HCT116 (cell line): ENCODE measurements around the gene PPFIBP1. TPM values are rescaled to one million over a fixed set of nuclear protein-coding genes. Genes with fewer than 3 reads are reported as not detected.

ENCODE experiments used
- ATAC-seq: fragments of 200-7000 bp; cut with Tn5 transposase; 2 replicates; pipeline ENCODE4 v1.9.1; 2020; ENCODE audit warnings: mild to moderate bottlenecking, moderate library complexity
- BruUV-seq: library from RNA; stranded (reverse); fragments of 400-500 nt; replicated peaks from 2 replicates; lab custom pipeline; 2021; lab: Mats Ljungman, UMichigan
- CTCF ChIA-PET: fragments of 300-600 bp; sonication (Branson Sonifier 250); formaldehyde crosslinking; loops from one replicate; lab custom pipeline; 2021; ENCODE audit warnings: antibody characterized with exemption; lab: Charles Lee
- POLR2A ChIA-PET: fragments of 300-600, 350-600 bp; sonication (Branson Sonifier 250); formaldehyde crosslinking; loops from one replicate; lab custom pipeline; 2021; ENCODE audit warnings: antibody characterized with exemption; lab: Charles Lee
- RAD21 ChIA-PET, 2 experiments: fragments of 300-600 bp; sonication (Branson Sonifier 250); formaldehyde crosslinking; loops; one replicate each; lab custom pipeline; 2023; ENCODE audit warnings: low total read pairs in 2 of 2; ENCODE audit not compliant: uncharacterized antibody in 2 of 2, unreplicated experiment in 2 of 2, low non-redundant PET in 1 of 2; lab: Charles Lee
- DNase-seq: peaks from one replicate; pipeline ENCODE4 v3.0.0-alpha.2; 2010; ENCODE audit warnings: low read depth, low spot score
- H2AFZ ChIP-seq: fragments of 200-600 bp; shearing (Covaris generic), sonication (generic); 2 replicates; pipeline ENCODE4 v1.6.1; 2017; ENCODE audit warnings: low read depth, mixed run types, mixed read lengths, antibody characterized with exemption, low read length; ENCODE audit not compliant: poor library complexity, severe bottlenecking
- H3K27ac ChIP-seq: 2 replicates; pipeline ENCODE4 v1.5.1; 2012; ENCODE audit warnings: low read depth, low read length
- H3K27me3 ChIP-seq: fragments of 200-600 bp; sonication (generic); 2 replicates; pipeline ENCODE4 v1.6.1; 2016; ENCODE audit warnings: mixed run types, low read length, mixed read lengths; ENCODE audit not compliant: insufficient read depth
- H3K36me3 ChIP-seq, 2 experiments: fragments of 200-500 bp in 1 of 2; fragments of 200-600 bp in 1 of 2; sonication (Bioruptor generic) in 1 of 2; sonication (generic) in 1 of 2; 2 replicates each; pipeline versions ENCODE4 v1.5.1 to v1.6.1; 2014 to 2016; ENCODE audit warnings: low read length in 2 of 2, inconsistent platforms in 1 of 2, mixed read lengths in 1 of 2, mixed run types in 1 of 2; ENCODE audit not compliant: insufficient read depth in 2 of 2, control insufficient read depth in 1 of 2
- H3K4me1 ChIP-seq, 2 experiments: fragments of 200-600 bp in 1 of 2; sonication (generic) in 1 of 2; 2 replicates each; pipeline versions ENCODE4 v1.5.1 to v1.6.1; 2012 to 2017; ENCODE audit warnings: low read length in 2 of 2, inconsistent platforms in 1 of 2, mild to moderate bottlenecking in 1 of 2, mixed read lengths in 1 of 2, mixed run types in 1 of 2, moderate library complexity in 1 of 2; ENCODE audit not compliant: insufficient read depth in 2 of 2, control insufficient read depth in 1 of 2
- H3K4me2 ChIP-seq: fragments of 200-600 bp; sonication (generic); 2 replicates; pipeline ENCODE4 v1.6.1; 2017; ENCODE audit warnings: mixed run types, low read length, mixed read lengths
- H3K4me3 ChIP-seq, 2 experiments: fragments of 200-600 bp in 1 of 2; sonication (generic) in 1 of 2; replicated peaks in 1 of 2; 2 replicates each; pipeline ENCODE4 v1.5.1; 2011 to 2016; ENCODE audit warnings: low read length in 2 of 2, control low read depth in 1 of 2, low read depth in 1 of 2, mild to moderate bottlenecking in 1 of 2, mixed read lengths in 1 of 2, mixed run types in 1 of 2
- H3K79me2 ChIP-seq: fragments of 200-600 bp; sonication (generic); 2 replicates; pipeline ENCODE4 v1.6.1; 2017; ENCODE audit warnings: mild to moderate bottlenecking, mixed run types, low read length, moderate library complexity, mixed read lengths; ENCODE audit not compliant: insufficient read depth
- H3K9ac ChIP-seq: fragments of 200-600 bp; sonication (generic); 2 replicates; pipeline ENCODE4 v1.6.1; 2016; ENCODE audit warnings: low read length, mixed read lengths
- H3K9me2 ChIP-seq: fragments of 200-600 bp; sonication (generic), shearing (Covaris generic); 2 replicates; pipeline ENCODE4 v1.6.1; 2017; ENCODE audit warnings: mixed run types, mild to moderate bottlenecking, moderate library complexity; ENCODE audit not compliant: insufficient read depth
- H3K9me3 ChIP-seq, 2 experiments: fragments of 200-500 bp in 1 of 2; fragments of 200-600 bp in 1 of 2; sonication (Bioruptor generic) in 1 of 2; sonication (generic) in 1 of 2; 2 replicates each; pipeline ENCODE4 v1.6.1; 2014 to 2017; ENCODE audit warnings: low read length in 2 of 2, mixed read lengths in 2 of 2, inconsistent platforms in 1 of 2, low read depth in 1 of 2, mild to moderate bottlenecking in 1 of 2, mixed run types in 1 of 2, moderate library complexity in 1 of 2; ENCODE audit not compliant: control insufficient read depth in 1 of 2, insufficient read depth in 1 of 2
- H4K20me1 ChIP-seq: fragments of 200-600 bp; sonication (generic), shearing (Covaris generic); 2 replicates; pipeline ENCODE4 v1.6.1; 2017; ENCODE audit warnings: mixed run types, mild to moderate bottlenecking, moderate library complexity; ENCODE audit not compliant: insufficient read depth
- CBX3 ChIP-seq: IDR thresholded peaks from 2 replicates; pipeline ENCODE4 v1.6.1; 2012; ENCODE audit warnings: low read depth
- CEBPB ChIP-seq: IDR thresholded peaks from 2 replicates; pipeline ENCODE4 v1.6.1; 2012; ENCODE audit warnings: low read depth
- EGR1 ChIP-seq: IDR thresholded peaks from 2 replicates; pipeline ENCODE4 v1.6.1; 2012; ENCODE audit warnings: low read depth
- EZH2phosphoT487 ChIP-seq: fragments of 200-600 bp; IDR thresholded peaks from 2 replicates; pipeline ENCODE4 v1.6.1; 2018; ENCODE audit warnings: antibody characterized with exemption, borderline replicate concordance
- FOSL1 ChIP-seq: IDR thresholded peaks from 2 replicates; pipeline ENCODE4 v1.6.1; 2012; ENCODE audit warnings: low read depth
- POLR2AphosphoS5 ChIP-seq: IDR thresholded peaks from 2 replicates; pipeline ENCODE4 v1.6.1; 2011; ENCODE audit warnings: mild to moderate bottlenecking, low read depth, low read length, moderate library complexity
- REST ChIP-seq: IDR thresholded peaks from 2 replicates; pipeline ENCODE4 v1.6.1; 2012; ENCODE audit warnings: low read depth
- SP1 ChIP-seq: IDR thresholded peaks from 2 replicates; pipeline ENCODE4 v1.6.1; 2012; ENCODE audit warnings: low read depth
- SRF ChIP-seq: IDR thresholded peaks from 2 replicates; pipeline ENCODE4 v1.6.1; 2012; ENCODE audit warnings: low read depth
- ZBTB33 ChIP-seq: IDR thresholded peaks from 2 replicates; pipeline ENCODE4 v1.6.1; 2011; ENCODE audit warnings: mild to moderate bottlenecking, low read length, moderate library complexity; ENCODE audit not compliant: insufficient replicate concordance; ENCODE audit errors: extremely low read depth
- ZFX ChIP-seq: fragments of 450-650 bp; IDR thresholded peaks from 2 replicates; pipeline ENCODE4 v1.6.1; 2017
- ZNF274 ChIP-seq: fragments of 200-500 bp; sonication (Bioruptor generic); IDR thresholded peaks from 2 replicates; pipeline ENCODE4 v1.6.1; 2014; ENCODE audit warnings: mild to moderate bottlenecking, low read depth, low read length, inconsistent platforms
- intact Hi-C: fragments of 100-400 bp; cut with micrococcal nuclease; formaldehyde crosslinking; loops from 2 replicates; pipeline ENCODE4 v1.10.0; 2022
- total RNA-seq: library from RNA; stranded (reverse); gene quantifications from one replicate; pipeline ENCODE4 v1.2.1, GENCODE V29; 2021; ENCODE audit not compliant: unreplicated experiment
- TF ChIP-seq, protein P1 (sequence below), 3 experiments: fragments of 200-600 bp in 1 of 3; sonication (generic) in 1 of 3; IDR thresholded peaks in 2 of 3; conservative IDR thresholded peaks in 1 of 3; 2 replicates each; pipeline ENCODE4 v1.5.1; 2012 to 2017; ENCODE audit warnings: low read depth in 2 of 3, low read length in 2 of 3, antibody characterized with exemption in 1 of 3, borderline replicate concordance in 1 of 3, control low read depth in 1 of 3, mild to moderate bottlenecking in 1 of 3, mixed read lengths in 1 of 3, mixed run types in 1 of 3, moderate library complexity in 1 of 3; ENCODE audit not compliant: insufficient read depth in 1 of 3
- TF ChIP-seq, protein P2 (sequence below): IDR thresholded peaks from 2 replicates; pipeline ENCODE4 v1.6.1; 2012

Gene PPFIBP1
- total RNA-seq, 1 experiment from 2014 or later, result 102 TPM

- ChIA-PET CTCF (no interaction called here), RAD21 (no interaction called here)
- H3K4me3 ChIP-seq, result no peak overlapping the region
- H3K36me3 ChIP-seq, result peaks cover 0 to under 1% of the 10 kb centered on the region in 2 experiments; a peak in 2 of 4 replicates
- peaks cover 29 to 31% of the 10 kb centered on the region in 2 experiments for H3K4me1 ChIP-seq
- no peak overlapping the region for H3K4me2 ChIP-seq
- BruUV-seq, result no TSS peak
- H3K27me3 ChIP-seq, result no peaks in the 10 kb centered on the region
- peaks cover 51% of the 10 kb centered on the region for H3K79me2 ChIP-seq
- no peak for ATAC-seq
- no peak overlapping the region for H2AFZ ChIP-seq
- no peaks in the 10 kb centered on the region for H3K9me2 ChIP-seq
- H3K27ac ChIP-seq, result no peak overlapping the region
- no peaks in the 10 kb centered on the region for H3K9me3 ChIP-seq
- TF ChIP-seq ZFX (no peak), CEBPB (no peak), REST (no peak), CBX3 (no peak), EGR1 (no peak), ZNF274 (no peak), SP1 (no peak), FOSL1 (no peak), POLR2AphosphoS5 (no peak), SRF (no peak), ZBTB33 (no peak), EZH2phosphoT487 (no peak)
- TF ChIP-seq, protein P1, sequence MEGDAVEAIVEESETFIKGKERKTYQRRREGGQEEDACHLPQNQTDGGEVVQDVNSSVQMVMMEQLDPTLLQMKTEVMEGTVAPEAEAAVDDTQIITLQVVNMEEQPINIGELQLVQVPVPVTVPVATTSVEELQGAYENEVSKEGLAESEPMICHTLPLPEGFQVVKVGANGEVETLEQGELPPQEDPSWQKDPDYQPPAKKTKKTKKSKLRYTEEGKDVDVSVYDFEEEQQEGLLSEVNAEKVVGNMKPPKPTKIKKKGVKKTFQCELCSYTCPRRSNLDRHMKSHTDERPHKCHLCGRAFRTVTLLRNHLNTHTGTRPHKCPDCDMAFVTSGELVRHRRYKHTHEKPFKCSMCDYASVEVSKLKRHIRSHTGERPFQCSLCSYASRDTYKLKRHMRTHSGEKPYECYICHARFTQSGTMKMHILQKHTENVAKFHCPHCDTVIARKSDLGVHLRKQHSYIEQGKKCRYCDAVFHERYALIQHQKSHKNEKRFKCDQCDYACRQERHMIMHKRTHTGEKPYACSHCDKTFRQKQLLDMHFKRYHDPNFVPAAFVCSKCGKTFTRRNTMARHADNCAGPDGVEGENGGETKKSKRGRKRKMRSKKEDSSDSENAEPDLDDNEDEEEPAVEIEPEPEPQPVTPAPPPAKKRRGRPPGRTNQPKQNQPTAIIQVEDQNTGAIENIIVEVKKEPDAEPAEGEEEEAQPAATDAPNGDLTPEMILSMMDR (IDR thresholded peaks at IDR 0.05 in 2 of 3, conservative IDR thresholded peaks at IDR 0.05 in 1 of 3; ENCODE audit: borderline replicate concordance in 1 of 3, insufficient read depth in 1 of 3, low read depth in 2 of 3, low read length in 2 of 3), result no peak
- TF ChIP-seq, protein P2, sequence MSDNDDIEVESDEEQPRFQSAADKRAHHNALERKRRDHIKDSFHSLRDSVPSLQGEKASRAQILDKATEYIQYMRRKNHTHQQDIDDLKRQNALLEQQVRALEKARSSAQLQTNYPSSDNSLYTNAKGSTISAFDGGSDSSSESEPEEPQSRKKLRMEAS, result no peak
- TF ChIP-seq, all 23 proteins: peak for 0
- POLR2A ChIA-PET, result no interaction called here
- Histone ChIP-seq H4K20me1 (no peaks in the 10 kb centered on the region), H3K9ac (no peak overlapping the region)
- intact Hi-C loops, result no loop called here
- DNase-seq, result no peak
Measured at GRCh38 chr12:27583981-27584380, 60.0 kb downstream of the PPFIBP1 start.
